Mammary epithelial cell (primary cell): ENCODE results near the gene GDI1.

Experiments used
- EZH2 ChIP-seq: IDR thresholded peaks from 2 replicates; pipeline ENCODE4 v1.6.1; 2012; ENCODE audit warnings: low read length, inconsistent platforms, borderline replicate concordance
- TF ChIP-seq, protein P1 (sequence below), 2 donors: IDR thresholded peaks in 1 of 2; conservative IDR thresholded peaks in 1 of 2; 2 replicates each; pipeline ENCODE4 v1.5.1; 2011 to 2012; ENCODE audit warnings: inconsistent platforms in 2 of 2, low read length in 2 of 2, mild to moderate bottlenecking in 2 of 2, control low read depth in 1 of 2, low read depth in 1 of 2; ENCODE audit not compliant: insufficient read depth in 1 of 2; ENCODE audit errors: extremely low read depth in 1 of 2

- TF ChIP-seq, protein P1, sequence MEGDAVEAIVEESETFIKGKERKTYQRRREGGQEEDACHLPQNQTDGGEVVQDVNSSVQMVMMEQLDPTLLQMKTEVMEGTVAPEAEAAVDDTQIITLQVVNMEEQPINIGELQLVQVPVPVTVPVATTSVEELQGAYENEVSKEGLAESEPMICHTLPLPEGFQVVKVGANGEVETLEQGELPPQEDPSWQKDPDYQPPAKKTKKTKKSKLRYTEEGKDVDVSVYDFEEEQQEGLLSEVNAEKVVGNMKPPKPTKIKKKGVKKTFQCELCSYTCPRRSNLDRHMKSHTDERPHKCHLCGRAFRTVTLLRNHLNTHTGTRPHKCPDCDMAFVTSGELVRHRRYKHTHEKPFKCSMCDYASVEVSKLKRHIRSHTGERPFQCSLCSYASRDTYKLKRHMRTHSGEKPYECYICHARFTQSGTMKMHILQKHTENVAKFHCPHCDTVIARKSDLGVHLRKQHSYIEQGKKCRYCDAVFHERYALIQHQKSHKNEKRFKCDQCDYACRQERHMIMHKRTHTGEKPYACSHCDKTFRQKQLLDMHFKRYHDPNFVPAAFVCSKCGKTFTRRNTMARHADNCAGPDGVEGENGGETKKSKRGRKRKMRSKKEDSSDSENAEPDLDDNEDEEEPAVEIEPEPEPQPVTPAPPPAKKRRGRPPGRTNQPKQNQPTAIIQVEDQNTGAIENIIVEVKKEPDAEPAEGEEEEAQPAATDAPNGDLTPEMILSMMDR (conservative IDR thresholded peaks at IDR 0.05 in 1 of 2, IDR thresholded peaks at IDR 0.05 in 1 of 2; ENCODE audit: extremely low read depth in 1 of 2, insufficient read depth in 1 of 2, low read depth in 1 of 2, low read length in 2 of 2), result no peak
- no peak for TF ChIP-seq EZH2
Observed at GRCh38 chrX:154483325-154483724, 46.4 kb downstream of the GDI1 start.
